KBM-7 (cell line): Measurements from ENCODE around the gene RAB5A.
"Not testable (repeated sequence)": the region's sequence is repeated elsewhere in the genome, so short reads cannot be mapped to it uniquely, and the experiment has no call there.

Experiments
- DNase-seq: peaks from one replicate; pipeline ENCODE4 v3.0.0-alpha.2; 2015
- in situ Hi-C: fragments of 300-500 bp; cut with MboI; formaldehyde crosslinking; loops from 2 replicates; pipeline ENCODE4 v1.14.3; 2020; ENCODE audit warnings: low sequenced_read_pairs, low pct_unique_long_range_greater_than_20kb, mixed read lengths

RAB5A gene

DNA sequence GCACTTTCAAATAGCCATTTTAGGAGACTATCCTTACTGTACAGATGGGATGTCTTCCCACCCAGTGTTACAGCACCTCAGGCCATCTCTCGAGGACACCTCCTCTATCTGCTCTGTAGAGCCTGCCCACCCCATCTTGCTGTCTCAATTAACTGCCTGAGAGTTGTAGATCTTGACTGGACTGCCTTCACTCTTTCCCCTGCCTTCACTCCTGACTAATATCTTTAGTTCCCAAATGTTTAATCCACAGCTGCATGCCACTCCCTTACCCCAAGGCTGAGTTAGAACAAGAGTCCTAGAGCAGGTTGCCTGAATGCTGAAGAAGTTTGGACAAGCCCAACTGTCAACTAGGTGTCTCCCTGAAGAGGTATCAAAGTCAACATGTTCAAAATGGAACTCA, 66.5 kb downstream of the RAB5A start:
- DNase-seq, result no peak
- in situ Hi-C loops, result no loop called here

DNA sequence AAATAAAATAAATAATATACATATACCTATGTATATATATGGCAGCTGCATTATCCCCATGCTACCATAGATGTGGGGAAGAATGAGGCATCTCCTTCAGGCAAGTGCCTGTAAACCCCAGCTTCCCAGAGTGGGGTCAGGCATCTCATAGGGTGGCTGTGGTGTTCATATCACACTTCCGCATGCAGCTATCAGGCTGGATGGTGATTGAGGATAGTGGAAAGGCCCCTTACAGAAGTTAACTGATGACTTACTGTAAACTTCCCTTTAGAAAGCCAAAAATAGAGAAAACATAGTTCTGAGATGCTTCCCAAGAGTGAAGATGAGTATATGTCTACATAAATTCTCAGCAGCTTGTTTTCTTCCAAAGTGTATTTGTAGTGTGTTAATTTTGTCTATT, 68.6 kb downstream of the RAB5A start:
- DNase-seq, result no peak
- in situ Hi-C loops, result no loop called here

DNA sequence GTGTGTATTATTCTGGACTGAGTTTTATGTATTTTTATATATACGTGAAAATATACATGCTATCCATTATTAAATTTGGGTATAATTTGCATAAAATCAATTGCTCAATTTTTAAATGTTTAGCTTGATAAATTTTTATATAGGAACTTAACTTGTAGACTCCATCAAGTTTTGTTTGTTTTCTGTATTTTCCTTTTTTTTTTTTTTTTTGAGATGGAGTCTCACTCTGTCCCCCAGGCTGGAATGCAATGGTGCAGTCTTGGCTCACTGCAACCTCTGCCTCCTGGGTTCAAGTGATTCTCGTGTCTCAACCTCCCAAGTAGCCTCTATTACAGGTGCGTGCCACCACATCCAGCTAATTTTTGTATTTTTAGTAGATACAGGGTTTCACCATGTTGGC, 69.2 kb downstream of the RAB5A start:
- DNase-seq, in situ Hi-C loops: not testable (repeated sequence)

DNA sequence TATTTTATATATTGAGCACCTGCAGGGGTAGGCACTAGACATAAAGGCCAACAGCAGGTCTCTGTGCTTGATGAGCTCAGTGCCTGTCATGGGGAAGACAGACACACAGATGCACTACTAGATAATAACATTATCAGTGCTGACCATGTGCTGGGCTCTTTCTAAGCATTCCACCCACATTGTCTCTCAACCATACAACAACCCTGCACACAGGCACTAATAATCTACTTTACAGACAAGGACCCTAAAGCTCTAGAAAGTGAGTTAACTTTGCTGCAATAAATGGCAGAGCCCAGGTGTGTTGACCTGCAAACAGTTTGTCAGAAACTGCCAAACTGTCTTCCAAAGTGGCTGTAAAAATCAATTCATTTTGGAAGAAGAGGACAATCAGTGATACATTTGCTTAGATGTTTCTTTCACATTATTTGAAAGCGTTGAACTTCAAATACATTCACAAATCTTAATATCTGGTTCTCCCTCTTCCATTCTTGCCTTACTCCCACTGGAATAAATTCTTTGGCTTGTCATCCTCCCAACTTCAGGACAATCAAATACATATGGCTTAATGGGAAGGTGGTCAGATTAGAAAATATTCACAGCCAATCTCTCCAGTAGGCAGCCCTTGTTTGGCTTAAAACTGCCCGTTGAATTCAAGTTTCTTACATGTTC, 76.2 kb downstream of the RAB5A start:
- in situ Hi-C loops, result no loop called here
- DNase-seq, result peak; percentile 24

DNA sequence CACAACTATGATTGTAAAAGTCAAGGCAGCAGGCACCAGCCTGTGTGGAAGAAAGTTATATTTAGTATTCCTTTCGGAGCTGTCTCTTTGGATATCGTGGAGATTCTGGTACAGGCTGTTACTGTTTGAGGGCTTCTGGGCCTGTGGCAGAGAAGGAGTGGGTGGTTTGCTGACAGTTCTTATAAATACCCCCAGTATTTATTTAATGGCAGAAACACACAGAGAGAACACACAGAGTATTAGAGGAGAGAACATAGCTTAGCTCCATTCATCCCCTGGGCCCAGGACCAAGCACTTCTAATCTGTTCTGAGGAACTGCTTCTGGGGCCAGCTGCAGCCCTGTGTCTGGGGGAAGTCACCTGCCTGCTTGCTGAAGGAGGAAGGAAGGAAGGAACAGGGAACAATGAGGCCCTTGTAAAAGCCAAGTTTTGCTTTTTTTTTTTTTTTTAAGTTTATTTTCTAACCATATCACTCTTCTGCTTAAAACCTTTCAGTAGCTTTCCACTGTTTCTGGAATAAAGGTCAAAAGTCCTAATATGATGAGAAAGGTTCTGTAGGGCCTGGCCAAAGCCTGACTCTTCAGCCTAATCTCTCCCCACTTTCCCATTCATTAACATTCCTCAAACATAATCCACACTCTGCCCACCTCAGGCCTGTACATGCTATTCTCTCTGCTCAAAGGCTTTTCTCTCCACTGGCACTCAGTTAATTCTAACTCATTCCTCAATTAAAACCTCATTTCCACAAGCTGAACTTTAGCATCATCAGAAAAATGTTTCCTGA, 76.9 kb downstream of the RAB5A start:
- in situ Hi-C loops, result no loop called here
- DNase-seq, result peak; percentile 32

DNA sequence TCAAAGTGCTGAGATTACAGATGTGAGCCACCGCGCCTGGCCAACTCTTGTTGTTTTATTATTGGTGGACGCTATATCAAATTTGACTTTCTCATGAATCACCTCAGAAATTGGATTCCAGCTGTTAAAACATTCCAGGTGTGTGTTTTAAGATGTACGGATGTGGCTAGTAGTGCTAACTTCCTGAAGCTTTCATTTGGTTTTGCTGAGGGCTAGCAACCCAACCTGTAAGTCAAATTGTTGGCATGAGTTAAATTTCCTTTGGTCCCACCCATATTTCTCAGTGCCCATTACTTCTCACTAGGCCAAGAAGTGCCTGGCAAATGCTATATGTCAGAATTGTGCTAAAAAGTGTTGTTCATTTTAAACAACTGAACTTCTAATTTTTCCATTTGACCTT, 80.2 kb downstream of the RAB5A start:
- in situ Hi-C loops, result no loop called here
- no peak for DNase-seq

DNA sequence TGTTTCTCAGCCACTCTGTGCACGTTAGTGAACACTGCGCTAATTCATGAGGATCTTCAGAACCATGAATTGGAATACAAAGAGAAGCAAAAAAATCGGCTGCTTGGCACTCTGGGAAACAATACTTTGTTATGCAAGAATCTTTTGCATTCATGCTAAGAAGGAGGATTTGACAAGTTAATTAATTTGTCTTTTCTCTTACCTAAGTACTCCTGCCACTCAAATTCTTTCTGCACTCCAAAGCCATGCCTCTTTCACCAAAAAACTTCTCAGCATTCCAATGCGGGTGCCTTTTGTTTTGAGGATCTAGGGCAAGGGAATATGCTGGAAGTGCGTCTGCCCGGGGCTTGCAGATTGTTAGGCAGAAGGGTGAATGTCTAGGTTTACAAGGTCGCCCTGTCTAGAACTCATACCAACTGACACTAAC, 82.0 kb downstream of the RAB5A start:
- in situ Hi-C loops, result no loop called here
- no peak for DNase-seq

DNA sequence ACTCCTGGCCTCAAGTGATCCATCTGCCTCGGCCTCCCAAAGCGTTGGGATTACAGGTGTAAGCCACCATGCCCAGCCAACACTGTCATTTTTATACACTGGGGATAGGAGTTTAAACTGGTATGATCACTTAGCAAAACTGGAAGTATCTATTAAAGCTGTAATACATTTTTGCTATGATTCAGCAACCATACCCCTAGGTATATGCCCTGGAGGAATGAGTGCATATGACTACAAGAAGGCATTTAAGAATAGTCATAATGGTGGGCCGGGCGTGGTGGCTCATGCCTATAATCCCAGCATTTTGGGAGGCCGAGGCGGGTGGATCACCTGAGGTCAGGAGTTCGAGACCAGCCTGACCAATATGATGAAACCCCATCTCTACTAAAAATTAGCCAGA, 85.0 kb downstream of the RAB5A start:
- DNase-seq, in situ Hi-C loops: not testable (repeated sequence)
